Esophagus squamous epithelium (tissue), 5 donors: ENCODE data around the gene NUCB2. TPM values are rescaled to one million over a fixed set of nuclear protein-coding genes. Genes with fewer than 3 reads are reported as not detected.

Source experiments
- DNase-seq: peaks from one replicate; lab custom pipeline; 2025; lab: John Stamatoyannopoulos, UW
- H3K27ac ChIP-seq, 4 donors: fragments of 200-600 bp; sonication (generic); one replicate each; pipeline ENCODE4 v1.5.1; 2016 to 2019; ENCODE audit warnings: mild to moderate bottlenecking in 1 of 4
- H3K27me3 ChIP-seq, 4 donors: fragments of 200-600 bp; sonication (generic); 1 replicate in 3 of 4; 2 replicates in 1 of 4; pipeline versions ENCODE4 v1.5.1 to v1.6.0; 2017 to 2021; ENCODE audit warnings: antibody characterized with exemption in 1 of 4
- H3K36me3 ChIP-seq, 3 donors: fragments of 200-600 bp; sonication (generic); one replicate each; pipeline ENCODE4 v1.5.1; 2016 to 2019
- H3K4me1 ChIP-seq, 3 donors: fragments of 200-600 bp; sonication (generic); one replicate each; pipeline ENCODE4 v1.5.1; 2017 to 2019
- H3K4me3 ChIP-seq, 4 donors: fragments of 200-600 bp; sonication (generic); 1 replicate in 3 of 4; 2 replicates in 1 of 4; pipeline ENCODE4 v1.5.1; 2016 to 2019; ENCODE audit warnings: mild to moderate bottlenecking in 2 of 4, moderate library complexity in 1 of 4
- H3K9me3 ChIP-seq, 3 donors: fragments of 200-600 bp; sonication (generic); one replicate each; pipeline ENCODE4 v1.5.1; 2016 to 2019
- POLR2A ChIP-seq, 4 donors: fragments of 450-650 bp; IDR thresholded peaks; one replicate each; pipeline ENCODE4 v1.6.1; 2017; ENCODE audit warnings: antibody characterized with exemption in 4 of 4, mild to moderate bottlenecking in 4 of 4, moderate library complexity in 3 of 4
- WGBS, 2 donors: methylation state at CpG; one replicate each; pipeline ENCODE4 v1.1.5; 2018; 5-methylcytosine and 5-hydroxymethylcytosine counted together
- intact Hi-C: fragments of 100-400 bp; cut with DNase I; formaldehyde crosslinking; loops from one replicate; pipeline ENCODE4 v1.15.0; 2022
- total RNA-seq, 4 donors: library from RNA; depleted of rRNA; stranded (reverse); fragments of >200 nt; gene quantifications; one replicate each; pipeline ENCODE4 v1.1.0, GENCODE V29; 2016
- TF ChIP-seq, protein P1 (sequence below), 6 experiments: fragments of 450-650 bp in 4 of 6; fragments of 200-600 bp in 2 of 6; sonication (generic) in 2 of 6; IDR thresholded peaks; one replicate each; pipeline ENCODE4 v1.5.1; 2016 to 2019; ENCODE audit warnings: antibody characterized with exemption in 6 of 6, mild to moderate bottlenecking in 4 of 6, moderate library complexity in 4 of 6
- donor health status: DM: yes; HTN: yes; CAD: no.

NUCB2 gene
- total RNA-seq, 4 donors from 2014 or later = 69.4 to 152 (median 82.2) TPM

DNA sequence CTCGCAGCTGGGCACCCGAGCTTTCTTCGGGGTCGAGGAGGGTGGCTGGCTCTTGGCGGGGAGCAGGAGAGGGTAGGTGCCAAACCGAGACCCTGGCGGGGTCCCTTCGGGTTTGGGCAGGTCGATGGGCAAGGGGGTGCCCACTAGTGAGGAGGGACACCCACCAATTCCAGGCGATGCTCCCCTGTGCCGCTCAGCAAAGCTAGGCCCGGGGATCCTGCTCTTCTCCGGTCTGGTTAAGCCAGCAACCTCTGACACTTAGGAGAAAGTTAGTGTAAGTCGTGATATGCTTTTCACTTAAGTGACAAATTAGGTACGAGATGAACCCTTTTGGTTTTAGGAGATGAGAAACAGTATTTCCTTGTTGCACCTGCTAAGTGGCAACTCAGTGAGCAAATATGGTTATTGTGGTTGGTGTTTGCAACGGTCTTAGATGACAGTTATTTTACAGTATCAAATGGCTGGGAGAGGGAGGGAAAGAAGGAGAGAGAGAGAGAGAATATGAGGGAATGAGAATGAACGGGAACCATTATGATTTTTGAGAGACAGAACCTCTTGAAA, 565 bp downstream of the NUCB2 start:
- Histone ChIP-seq H3K9me3 (no peaks in the 10 kb centered on the region), H3K27ac (peak overlapping the region; percentile 85 to 95 (median 93)), H3K36me3 (no peaks in the 10 kb centered on the region), H3K4me3 (peak overlapping the region; percentile 82 to 98 (median 96)), H3K27me3 (no peaks in the 10 kb centered on the region), H3K4me1 (peaks cover 0 to 70% (median 6%) of the 10 kb centered on the region in 3 donors)
- WGBS, 2 donors = 0% methylated on average over 6 of the region's 17 CpGs
- intact Hi-C loops = no loop called here
- DNase-seq = no peak
- TF ChIP-seq POLR2A (IDR thresholded peaks at IDR 0.05) = no peak
- TF ChIP-seq, protein P1, sequence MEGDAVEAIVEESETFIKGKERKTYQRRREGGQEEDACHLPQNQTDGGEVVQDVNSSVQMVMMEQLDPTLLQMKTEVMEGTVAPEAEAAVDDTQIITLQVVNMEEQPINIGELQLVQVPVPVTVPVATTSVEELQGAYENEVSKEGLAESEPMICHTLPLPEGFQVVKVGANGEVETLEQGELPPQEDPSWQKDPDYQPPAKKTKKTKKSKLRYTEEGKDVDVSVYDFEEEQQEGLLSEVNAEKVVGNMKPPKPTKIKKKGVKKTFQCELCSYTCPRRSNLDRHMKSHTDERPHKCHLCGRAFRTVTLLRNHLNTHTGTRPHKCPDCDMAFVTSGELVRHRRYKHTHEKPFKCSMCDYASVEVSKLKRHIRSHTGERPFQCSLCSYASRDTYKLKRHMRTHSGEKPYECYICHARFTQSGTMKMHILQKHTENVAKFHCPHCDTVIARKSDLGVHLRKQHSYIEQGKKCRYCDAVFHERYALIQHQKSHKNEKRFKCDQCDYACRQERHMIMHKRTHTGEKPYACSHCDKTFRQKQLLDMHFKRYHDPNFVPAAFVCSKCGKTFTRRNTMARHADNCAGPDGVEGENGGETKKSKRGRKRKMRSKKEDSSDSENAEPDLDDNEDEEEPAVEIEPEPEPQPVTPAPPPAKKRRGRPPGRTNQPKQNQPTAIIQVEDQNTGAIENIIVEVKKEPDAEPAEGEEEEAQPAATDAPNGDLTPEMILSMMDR (IDR thresholded peaks at IDR 0.05) = no peak

- no peak for TF ChIP-seq POLR2A (IDR thresholded peaks at IDR 0.05)
- TF ChIP-seq, protein P1 (IDR thresholded peaks at IDR 0.05) = no peak
Measured at GRCh38 chr11:17280494-17281127, 4.1 kb downstream of the NUCB2 start.

GRCh38 chr11:17286332-17286731, 9.8 kb downstream of the NUCB2 start:
- H3K4me1 ChIP-seq = peaks cover 0 to 21% (median 0%) of the 10 kb centered on the region in 3 donors
- H3K4me3 ChIP-seq = no peak overlapping the region
- DNase-seq = no peak
- intact Hi-C loops = no loop called here
- H3K36me3 ChIP-seq = peaks cover 0 to 71% (median 0%) of the 10 kb centered on the region in 3 donors
- WGBS, 2 donors = 85 to 91% methylated on average over 1 of the region's 1 CpG
- H3K27me3 ChIP-seq = no peaks in the 10 kb centered on the region
- no peak overlapping the region for H3K27ac ChIP-seq
- H3K9me3 ChIP-seq = no peaks in the 10 kb centered on the region
- TF ChIP-seq, protein P1 (IDR thresholded peaks at IDR 0.05) = no peak
- TF ChIP-seq POLR2A (IDR thresholded peaks at IDR 0.05) = no peak

More at GRCh38 chr11:17280494-17281127, 4.1 kb downstream of the NUCB2 start:
- Histone ChIP-seq H3K4me3 (no peak overlapping the region), H3K27ac (peak overlapping the region in 2 of 4 donors; percentile 40 to 69), H3K27me3 (no peaks in the 10 kb centered on the region), H3K4me1 (peaks cover 0 to 64% (median 5%) of the 10 kb centered on the region in 3 donors), H3K9me3 (no peaks in the 10 kb centered on the region), H3K36me3 (peaks cover 0 to 26% (median 0%) of the 10 kb centered on the region in 3 donors)
- DNase-seq = no peak
- 87 to 93% methylated on average over 9 of the region's 9 CpGs for WGBS, 2 donors
- intact Hi-C loops = no loop called here

- Histone ChIP-seq H3K27me3 (no peaks in the 10 kb centered on the region), H3K27ac (no peak overlapping the region), H3K9me3 (no peaks in the 10 kb centered on the region), H3K4me3 (no peak overlapping the region), H3K36me3 (peaks cover 0 to 71% (median 0%) of the 10 kb centered on the region in 3 donors), H3K4me1 (peaks cover 0 to 13% (median 0%) of the 10 kb centered on the region in 3 donors)
- TF ChIP-seq POLR2A (IDR thresholded peaks at IDR 0.05) = no peak
- TF ChIP-seq, protein P1 (IDR thresholded peaks at IDR 0.05) = no peak
- WGBS, 2 donors = 78 to 87% methylated on average over 4 of the region's 4 CpGs
- intact Hi-C loops = no loop called here
- no peak for DNase-seq
Measured at GRCh38 chr11:17287058-17287457, 10.5 kb downstream of the NUCB2 start.

- WGBS, 2 donors = 64 to 80% methylated on average over 1 of the region's 1 CpG
- TF ChIP-seq POLR2A (IDR thresholded peaks at IDR 0.05) = no peak
- TF ChIP-seq, protein P1 (IDR thresholded peaks at IDR 0.05) = no peak
- Histone ChIP-seq H3K4me3 (no peak overlapping the region), H3K9me3 (no peaks in the 10 kb centered on the region), H3K4me1 (peaks cover 0 to 10% (median 0%) of the 10 kb centered on the region in 3 donors), H3K27me3 (no peaks in the 10 kb centered on the region), H3K27ac (no peak overlapping the region), H3K36me3 (peaks cover 0 to 56% (median 0%) of the 10 kb centered on the region in 3 donors)
- intact Hi-C loops = no loop called here
- DNase-seq = no peak
Measured at GRCh38 chr11:17291710-17292109, 15.2 kb downstream of the NUCB2 start.
